ENCODE results near the gene LRRC8E.
A peak's percentile ranks its signal among the peaks of the same experiment; 100 is the strongest.

LRRC8E gene

DNA sequence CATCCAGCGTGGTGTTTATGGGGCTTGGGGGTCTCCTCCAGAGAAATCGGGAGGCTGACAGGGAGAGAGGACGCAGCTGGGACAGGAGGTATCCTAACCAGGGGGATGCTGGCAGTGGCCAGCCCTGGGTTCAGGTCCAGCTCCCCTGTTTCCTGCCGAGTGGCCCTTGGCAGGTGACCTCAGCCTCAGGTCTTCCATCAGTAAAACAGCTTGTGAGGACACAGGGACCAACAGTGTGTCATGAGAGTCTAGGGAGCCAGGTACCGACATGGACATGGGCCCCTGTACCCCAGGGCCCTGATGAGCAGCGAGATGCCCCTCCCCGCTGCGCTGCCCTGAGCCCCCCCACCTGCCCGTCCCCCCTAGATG is 38.7 kb upstream of the LRRC8E start:
- H3K4me3 ChIP-seq (replicated peaks; ENCODE audit: low read depth, low read length): no peak overlapping the region
- TF ChIP-seq, protein P1, sequence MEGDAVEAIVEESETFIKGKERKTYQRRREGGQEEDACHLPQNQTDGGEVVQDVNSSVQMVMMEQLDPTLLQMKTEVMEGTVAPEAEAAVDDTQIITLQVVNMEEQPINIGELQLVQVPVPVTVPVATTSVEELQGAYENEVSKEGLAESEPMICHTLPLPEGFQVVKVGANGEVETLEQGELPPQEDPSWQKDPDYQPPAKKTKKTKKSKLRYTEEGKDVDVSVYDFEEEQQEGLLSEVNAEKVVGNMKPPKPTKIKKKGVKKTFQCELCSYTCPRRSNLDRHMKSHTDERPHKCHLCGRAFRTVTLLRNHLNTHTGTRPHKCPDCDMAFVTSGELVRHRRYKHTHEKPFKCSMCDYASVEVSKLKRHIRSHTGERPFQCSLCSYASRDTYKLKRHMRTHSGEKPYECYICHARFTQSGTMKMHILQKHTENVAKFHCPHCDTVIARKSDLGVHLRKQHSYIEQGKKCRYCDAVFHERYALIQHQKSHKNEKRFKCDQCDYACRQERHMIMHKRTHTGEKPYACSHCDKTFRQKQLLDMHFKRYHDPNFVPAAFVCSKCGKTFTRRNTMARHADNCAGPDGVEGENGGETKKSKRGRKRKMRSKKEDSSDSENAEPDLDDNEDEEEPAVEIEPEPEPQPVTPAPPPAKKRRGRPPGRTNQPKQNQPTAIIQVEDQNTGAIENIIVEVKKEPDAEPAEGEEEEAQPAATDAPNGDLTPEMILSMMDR (IDR thresholded peaks at IDR 0.05; ENCODE audit: low read depth, low read length, missing control alignments): no peak
- no peak for DNase-seq (ENCODE audit: extremely low read depth, low read depth)

DNA sequence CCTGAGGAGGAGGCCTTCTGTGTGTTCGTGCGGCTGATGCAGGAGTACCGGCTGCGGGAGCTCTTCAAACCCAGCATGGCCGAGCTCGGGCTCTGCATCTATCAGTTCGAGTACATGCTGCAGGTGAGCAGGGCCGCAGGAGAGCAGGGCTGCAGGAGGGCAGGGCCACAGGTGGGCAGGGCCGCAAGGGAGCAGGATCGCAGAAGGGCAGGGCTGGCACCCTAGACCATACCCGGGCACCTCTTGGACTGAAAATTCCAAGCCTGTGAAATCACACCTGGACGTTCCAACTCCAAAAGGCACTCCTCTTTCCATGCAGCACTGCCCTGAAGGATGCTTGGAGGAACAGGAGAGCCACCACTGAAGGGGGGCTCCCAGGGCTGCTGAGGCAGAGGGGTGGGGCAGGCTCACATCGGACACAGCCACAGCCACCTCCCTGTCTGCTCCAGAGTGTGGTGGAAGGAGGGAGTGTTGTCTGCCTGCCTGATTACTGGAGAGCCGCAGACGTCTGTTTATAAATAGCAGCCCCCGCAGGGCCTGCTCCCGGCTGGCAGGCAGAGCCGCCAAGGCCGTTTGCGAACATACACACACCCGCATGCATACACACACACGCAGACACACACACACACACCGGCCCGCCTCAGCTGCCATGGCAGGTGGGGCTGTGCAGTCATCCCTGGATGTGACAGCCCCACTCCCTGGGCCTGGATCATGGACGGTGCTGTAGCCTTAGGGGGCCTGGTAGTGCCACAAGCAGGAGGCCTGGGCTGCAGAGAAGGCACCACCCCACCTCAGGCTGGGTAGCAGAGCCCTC is 38.1 kb upstream of the LRRC8E start:
- H3K4me3 ChIP-seq (replicated peaks; ENCODE audit: low read depth, low read length): no peak overlapping the region
- TF ChIP-seq, protein P1 (IDR thresholded peaks at IDR 0.05; ENCODE audit: low read depth, low read length, missing control alignments): no peak
- DNase-seq (ENCODE audit: extremely low read depth, low read depth): no peak

DNA sequence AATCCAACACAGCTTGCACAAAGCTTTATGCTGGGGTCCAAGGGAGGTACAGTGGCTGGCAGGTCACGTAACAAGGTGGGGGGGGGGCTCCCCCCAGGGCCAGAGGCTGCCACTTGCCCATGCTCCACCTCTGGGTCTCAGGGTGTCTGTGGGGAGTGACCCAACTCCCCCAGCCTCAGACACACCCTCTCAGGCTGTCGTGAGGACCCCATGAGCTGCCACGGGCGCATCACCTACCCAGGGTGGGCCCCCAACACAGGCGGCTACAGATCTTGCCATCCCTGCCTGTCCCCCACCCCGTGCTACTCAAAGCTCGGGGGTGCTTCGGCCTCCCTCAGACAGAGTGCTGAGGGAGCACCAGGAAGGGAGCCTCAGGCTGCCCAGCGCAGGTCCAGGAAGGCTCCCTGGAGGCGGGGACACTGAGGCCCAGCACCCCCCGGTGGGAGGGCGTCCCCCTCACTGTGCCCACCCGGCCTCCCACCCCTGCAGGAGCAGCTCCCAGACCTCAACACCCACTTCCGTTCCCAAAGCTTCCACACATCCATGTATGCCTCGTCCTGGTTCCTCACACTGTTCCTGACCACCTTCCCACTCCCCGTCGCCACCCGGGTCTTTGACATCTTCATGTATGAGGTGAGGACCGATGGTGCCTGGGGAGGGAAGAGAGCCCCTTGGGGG is 37.2 kb upstream of the LRRC8E start:
- no peak overlapping the region for H3K4me3 ChIP-seq (replicated peaks; ENCODE audit: low read depth, low read length)
- TF ChIP-seq, protein P1 (IDR thresholded peaks at IDR 0.05; ENCODE audit: low read depth, low read length, missing control alignments): no peak
- no peak for DNase-seq (ENCODE audit: extremely low read depth, low read depth)

DNA sequence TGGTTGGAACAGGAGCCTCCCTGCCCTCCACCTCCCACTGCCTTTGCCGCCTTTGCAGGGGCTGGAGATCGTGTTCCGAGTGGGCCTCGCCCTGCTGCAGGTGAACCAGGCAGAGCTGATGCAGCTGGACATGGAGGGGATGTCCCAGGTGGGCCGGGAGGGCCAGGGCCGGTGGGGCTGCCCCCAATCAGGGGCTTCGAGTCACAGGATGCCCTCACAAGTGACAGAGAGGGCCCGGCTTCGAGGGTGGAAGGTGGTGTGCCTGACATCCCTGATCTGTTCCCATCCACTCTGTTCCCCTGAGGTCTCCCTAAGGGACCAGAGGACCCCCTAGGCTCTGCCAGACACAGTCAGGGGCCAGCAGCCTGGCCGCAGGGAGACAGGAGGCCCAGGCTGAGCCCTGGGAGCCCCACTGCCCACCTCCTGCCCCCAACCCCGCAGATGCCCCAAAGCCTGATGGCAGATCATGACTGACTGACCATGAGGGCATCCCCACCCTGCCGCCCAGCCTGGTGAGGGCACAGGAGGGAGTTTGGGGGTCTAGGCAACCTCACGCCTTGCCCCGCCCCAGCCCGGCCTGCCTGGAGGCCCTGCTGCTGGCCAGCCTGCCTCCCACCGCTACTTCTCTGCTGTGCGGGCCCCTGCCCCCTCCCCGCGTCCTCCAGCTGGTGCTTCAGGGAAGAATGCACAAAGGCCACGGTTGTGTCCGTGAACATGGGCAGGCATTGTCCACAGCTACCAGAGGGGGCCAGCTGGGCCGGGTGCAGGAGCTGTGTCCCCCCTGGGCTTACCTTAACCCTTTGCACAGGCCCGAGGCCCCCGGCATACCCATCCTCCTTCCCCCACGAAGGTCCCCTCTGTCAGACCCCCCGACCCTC is 36.4 kb upstream of the LRRC8E start:
- TF ChIP-seq, protein P1 (IDR thresholded peaks at IDR 0.05; ENCODE audit: low read depth, low read length, missing control alignments): no peak
- DNase-seq (ENCODE audit: extremely low read depth, low read depth): no peak
- no peak overlapping the region for H3K4me3 ChIP-seq (replicated peaks; ENCODE audit: low read depth, low read length)

DNA sequence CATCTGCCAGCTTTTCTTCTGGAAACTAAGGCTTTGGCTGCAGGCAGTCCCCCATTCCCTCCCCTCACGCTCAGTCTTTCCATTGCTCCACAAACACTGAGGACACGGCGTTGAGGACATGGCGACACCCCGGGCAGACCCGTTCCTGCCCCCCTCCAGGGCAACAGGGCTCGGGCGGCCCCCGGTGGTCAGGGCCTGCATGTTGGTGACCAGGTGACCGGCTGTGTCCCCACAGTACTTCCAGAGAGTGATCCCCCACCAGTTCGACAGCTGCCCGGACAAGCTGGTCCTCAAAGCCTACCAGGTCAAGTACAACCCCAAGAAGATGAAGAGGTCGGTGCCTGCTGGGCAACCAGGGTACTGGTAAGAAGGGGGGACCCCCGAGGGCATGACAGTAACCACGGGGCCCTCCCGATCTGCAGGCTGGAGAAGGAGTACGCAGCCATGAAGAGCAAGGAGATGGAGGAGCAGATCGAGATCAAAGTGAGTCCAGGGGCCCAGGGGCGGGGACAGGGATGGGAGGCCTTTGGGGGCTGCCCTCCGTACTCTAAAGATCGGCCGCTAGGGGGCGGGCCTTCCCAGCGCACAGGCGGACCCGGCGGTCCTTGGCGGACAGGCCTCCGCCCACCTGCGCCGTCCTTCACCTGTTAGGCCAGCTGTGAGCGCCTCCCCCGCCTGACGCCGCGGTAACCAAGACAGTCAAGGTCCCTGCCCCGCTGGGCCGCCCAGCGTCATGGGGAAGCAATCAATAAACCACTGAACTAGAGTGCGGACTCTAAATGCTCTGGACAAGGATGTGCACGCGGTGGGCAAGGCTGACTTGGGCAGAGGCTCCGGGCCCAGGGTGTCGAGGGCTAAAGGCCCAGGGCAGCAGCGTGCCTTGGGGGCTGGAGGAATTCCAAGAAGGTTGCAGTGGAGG is 35.2 kb upstream of the LRRC8E start:
- no peak overlapping the region for H3K4me3 ChIP-seq (replicated peaks; ENCODE audit: low read depth, low read length)
- TF ChIP-seq, protein P1 (IDR thresholded peaks at IDR 0.05; ENCODE audit: low read depth, low read length, missing control alignments): peak; percentile 86
- DNase-seq (ENCODE audit: extremely low read depth, low read depth): no peak

DNA sequence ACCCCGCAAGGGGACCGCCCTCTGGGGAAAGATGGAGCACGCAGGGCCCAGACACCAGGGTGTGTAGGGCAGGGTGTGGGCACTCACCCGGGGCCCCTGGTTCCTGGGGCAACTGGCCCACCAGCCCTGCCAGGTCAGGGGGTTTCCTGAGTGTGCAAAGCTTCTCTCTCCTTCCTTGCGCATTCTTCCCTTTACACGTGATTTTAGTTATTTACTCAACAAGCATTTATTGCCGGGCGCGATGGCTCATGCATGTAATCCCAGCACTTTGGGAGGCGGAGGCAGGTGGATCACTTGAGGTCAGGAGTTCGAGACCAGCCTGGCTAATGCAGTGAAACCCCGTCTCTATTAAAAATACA is 34.6 kb upstream of the LRRC8E start:
- TF ChIP-seq, protein P1 (IDR thresholded peaks at IDR 0.05; ENCODE audit: low read depth, low read length, missing control alignments): no peak
- DNase-seq (ENCODE audit: extremely low read depth, low read depth): no peak
- no peak overlapping the region for H3K4me3 ChIP-seq (replicated peaks; ENCODE audit: low read depth, low read length)
